ENCODE results near the gene SNRK. TPM values are rescaled to one million over a fixed set of nuclear protein-coding genes. Genes with fewer than 3 reads are reported as not detected.

The SNRK gene
- total and polyA plus RNA-seq, 9 of the 15 experiments (the other 6 are each of a cell fraction or from before 2014, with no cell fraction given), result 1.7 to 12.3 (median 7.3) TPM

DNA sequence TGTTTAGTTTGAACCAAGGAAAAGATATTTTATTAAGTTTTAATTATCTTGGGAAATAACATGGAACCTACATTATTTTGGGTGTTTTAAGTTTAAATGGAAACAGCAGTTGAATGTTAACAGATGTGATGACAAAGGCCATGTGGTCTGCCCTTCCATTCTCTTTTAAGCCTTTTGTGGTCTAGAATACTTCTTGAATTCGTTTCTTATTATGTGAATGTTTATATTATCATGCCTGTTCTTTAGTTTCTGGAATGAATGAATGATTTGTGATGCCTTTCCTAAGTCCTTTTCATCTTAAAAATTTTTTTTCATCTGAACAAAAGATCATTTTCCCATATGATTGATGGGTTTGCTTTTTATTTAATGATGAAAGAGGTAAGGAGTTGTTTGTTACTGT lies 44.6 kb downstream of the SNRK start (continued):
- no peak for TF ChIP-seq ZNF583 (CRISPR knock-in tag; IDR thresholded peaks at IDR 0.05)
- no peak for TF ChIP-seq ZNF184 (CRISPR knock-in tag; IDR thresholded peaks at IDR 0.05)

DNA sequence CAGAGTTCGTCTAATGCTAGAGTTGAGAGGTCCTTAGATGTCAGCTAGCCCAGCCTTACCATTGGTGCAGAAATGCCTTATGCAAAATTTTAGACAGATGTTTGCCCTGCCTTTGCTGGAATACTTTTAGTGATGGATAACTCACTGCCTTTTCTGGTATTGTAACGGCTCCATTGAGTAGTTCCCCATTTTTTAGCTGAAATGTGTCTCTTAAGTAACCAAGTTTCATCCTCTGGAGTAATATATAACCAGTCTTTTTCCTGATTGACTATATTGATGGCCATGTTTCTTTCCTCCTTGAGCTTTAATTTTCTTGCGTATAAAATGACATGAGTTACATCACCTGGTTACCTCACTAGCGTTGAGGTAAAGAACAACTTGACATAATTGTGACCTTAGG lies 45.0 kb downstream of the SNRK start:
- Histone ChIP-seq H3K4me1 (replicated peaks in 1 of 2; ENCODE audit: control insufficient read depth in 2 of 2, insufficient read depth in 2 of 2, low read length in 2 of 2) (no peaks in the 10 kb centered on the region; a peak in 1 of 5 replicates), H3K9me1 (ENCODE audit: control insufficient read depth, insufficient read depth, low read length) (no peaks in the 10 kb centered on the region), H3K4me3 (no peak overlapping the region), H3K27ac (ENCODE audit: extremely low read depth, low read depth, low read length) (no peak overlapping the region), H2AFZ (ENCODE audit: low read depth, low read length) (no peak overlapping the region), H3K9ac (ENCODE audit: insufficient read depth in 1 of 2, low read depth in 2 of 2, low read length in 2 of 2) (no peak overlapping the region), H3K9me3 (replicated peaks; ENCODE audit: control insufficient read depth, insufficient read depth, low read depth, low read length) (peaks cover 3% of the 10 kb centered on the region), H4K20me1 (replicated peaks; ENCODE audit: control insufficient read depth, insufficient read depth, low read length) (no peaks in the 10 kb centered on the region), H3K79me2 (ENCODE audit: control insufficient read depth, insufficient read depth, low read length) (no peaks in the 10 kb centered on the region; the same call in 2 of the 3 replicates), H3K27me3 (ENCODE audit: control insufficient read depth in 2 of 2, insufficient read depth in 2 of 2, low read length in 2 of 2) (no peaks in the 10 kb centered on the region), H3K4me2 (ENCODE audit: insufficient read depth, low read length) (no peak overlapping the region), H3K36me3 (ENCODE audit: control insufficient read depth, insufficient read depth, low read length) (no peaks in the 10 kb centered on the region)
- FAIRE-seq (no peak), DNase-seq (ENCODE audit: extremely low read depth in 1 of 4, low spot score in 3 of 4) (no peak), ATAC-seq (no peak)
- BruUV-seq (replicated peaks), result no TSS peak
- POLR2A ChIA-PET, result no interaction called here
- TF ChIP-seq MCM7 (IDR thresholded peaks at IDR 0.05), result no peak
- TF ChIP-seq ZNF77 (CRISPR knock-in tag; IDR thresholded peaks at IDR 0.05), result no peak
- TF ChIP-seq TGIF2 (CRISPR knock-in tag; IDR thresholded peaks at IDR 0.05), result no peak
- no peak for TF ChIP-seq ZNF445 (CRISPR knock-in tag; IDR thresholded peaks at IDR 0.05; ENCODE audit: low read depth)
- TF ChIP-seq RBM34 (IDR thresholded peaks at IDR 0.05; ENCODE audit: borderline replicate concordance, insufficient read depth, low read length), result no peak
- TF ChIP-seq MED1 (CRISPR knock-in tag; IDR thresholded peaks at IDR 0.05; ENCODE audit: borderline replicate concordance), result no peak
- TF ChIP-seq RUNX1 (IDR thresholded peaks at IDR 0.05; ENCODE audit: low read depth), result no peak
- TF ChIP-seq CHD4 (IDR thresholded peaks at IDR 0.05; ENCODE audit: insufficient read depth, insufficient replicate concordance, low read depth, low read length, poor library complexity, severe bottlenecking), result no peak
- TF ChIP-seq HCFC1 (IDR thresholded peaks at IDR 0.05; ENCODE audit: low read depth, low read length), result no peak
- TF ChIP-seq ZNF311 (CRISPR knock-in tag; IDR thresholded peaks at IDR 0.05), result no peak
- no peak for TF ChIP-seq ZNF778 (CRISPR knock-in tag; IDR thresholded peaks at IDR 0.05)
- no peak for TF ChIP-seq CHCHD3 (CRISPR knock-in tag; IDR thresholded peaks at IDR 0.05)
- no peak for TF ChIP-seq ZNF695 (CRISPR knock-in tag; IDR thresholded peaks at IDR 0.05)
- TF ChIP-seq ZNF436 (CRISPR knock-in tag; IDR thresholded peaks at IDR 0.05), result no peak
- 70% methylated on average over 4 of the region's 4 CpGs for WGBS (ENCODE audit: insufficient coverage, low coverage, missing lambda C conversion rate)
- CTCF ChIA-PET (ENCODE audit: low intra/inter-chr PET ratio), result no interaction called here
- intact Hi-C loops (cut with micrococcal nuclease), result no loop called here
- in situ Hi-C loops (cut with MboI), result no loop called here

Measured in K562 (cell line).